Endometrial microvascular endothelial cells (primary cell): ENCODE results near the gene KITLG. TPM values are rescaled to one million over a fixed set of nuclear protein-coding genes. Genes with fewer than 3 reads are reported as not detected.
"Not testable (repeated sequence)": the region's sequence is repeated elsewhere in the genome, so short reads cannot be mapped to it uniquely, and the experiment has no call there.

Source experiments
- in situ Hi-C: cut with HindIII; loops from 2 replicates; pipeline ENCODE4 v1.10.0; 2017; ENCODE audit warnings: low sequenced_read_pairs, low pct_unique_long_range_greater_than_20kb; ENCODE audit errors: inconsistent ontology term
- total RNA-seq: library from RNA; depleted of rRNA; stranded (reverse); fragments of >200 nt; gene quantifications from one replicate; pipeline ENCODE4 v1.2.3, GENCODE V29; 2015; ENCODE audit errors: inconsistent ontology term

The KITLG gene
- total RNA-seq, 1 donor from 2014 or later: 52.3 TPM

DNA sequence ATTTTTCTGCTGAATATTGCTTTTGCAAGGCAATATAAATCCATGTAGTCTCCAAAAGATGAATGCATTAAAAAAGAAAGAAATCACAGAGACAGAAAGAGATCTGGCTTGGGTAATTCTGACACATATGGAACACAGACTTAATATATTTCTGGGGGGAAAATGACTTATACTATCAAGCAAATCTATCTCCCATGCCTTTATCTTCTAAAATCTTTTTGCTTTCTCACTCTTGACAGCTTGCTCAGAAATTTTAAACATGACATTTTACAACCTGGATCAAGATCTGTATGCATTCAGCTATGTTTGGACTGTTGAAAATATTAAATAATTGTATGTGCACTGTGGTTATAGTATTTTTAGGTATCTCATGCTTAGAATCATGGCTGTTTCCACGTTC, 73.0 kb downstream of the KITLG start:
- in situ Hi-C loops: no loop called here

DNA sequence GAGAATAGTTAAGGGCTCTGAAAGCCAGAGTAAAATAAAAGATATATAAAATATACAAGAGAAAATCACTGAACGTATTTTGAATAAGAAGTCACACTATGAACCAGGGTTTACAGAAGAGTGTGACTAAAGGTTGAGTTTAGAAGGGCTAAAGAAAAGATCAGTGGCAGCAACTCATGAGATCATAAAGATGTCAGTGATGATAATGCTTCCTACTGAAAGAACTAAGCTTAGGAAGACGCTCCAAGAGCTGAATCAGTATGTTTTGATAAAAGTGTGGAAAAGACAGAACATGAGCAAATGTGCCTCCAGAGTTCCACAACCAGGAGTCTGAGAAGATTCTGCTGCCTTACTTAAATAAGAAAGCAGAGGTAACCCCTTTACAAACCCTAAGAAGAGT, 74.6 kb downstream of the KITLG start:
- in situ Hi-C loops: no loop called here

DNA sequence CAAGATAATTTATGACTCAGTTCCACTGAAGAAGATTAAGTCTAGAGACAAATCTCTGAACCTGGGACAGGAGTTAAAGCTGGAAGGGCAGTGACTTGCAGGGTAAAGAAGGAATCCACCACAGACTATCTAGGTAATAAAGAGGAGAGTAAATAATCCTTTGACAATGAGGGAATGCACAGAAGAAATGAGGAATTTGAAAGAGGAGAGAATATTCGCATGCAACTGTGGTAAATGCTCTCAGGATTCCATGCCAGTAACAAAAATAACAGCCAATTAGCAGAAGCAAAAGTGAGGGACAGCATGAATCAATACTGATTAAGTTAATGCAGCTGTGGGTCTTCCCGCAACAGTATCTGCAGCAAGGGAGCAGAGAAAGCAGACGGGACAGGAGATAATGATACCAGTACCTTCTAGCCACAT, 77.0 kb downstream of the KITLG start:
- in situ Hi-C loops: no loop called here

DNA sequence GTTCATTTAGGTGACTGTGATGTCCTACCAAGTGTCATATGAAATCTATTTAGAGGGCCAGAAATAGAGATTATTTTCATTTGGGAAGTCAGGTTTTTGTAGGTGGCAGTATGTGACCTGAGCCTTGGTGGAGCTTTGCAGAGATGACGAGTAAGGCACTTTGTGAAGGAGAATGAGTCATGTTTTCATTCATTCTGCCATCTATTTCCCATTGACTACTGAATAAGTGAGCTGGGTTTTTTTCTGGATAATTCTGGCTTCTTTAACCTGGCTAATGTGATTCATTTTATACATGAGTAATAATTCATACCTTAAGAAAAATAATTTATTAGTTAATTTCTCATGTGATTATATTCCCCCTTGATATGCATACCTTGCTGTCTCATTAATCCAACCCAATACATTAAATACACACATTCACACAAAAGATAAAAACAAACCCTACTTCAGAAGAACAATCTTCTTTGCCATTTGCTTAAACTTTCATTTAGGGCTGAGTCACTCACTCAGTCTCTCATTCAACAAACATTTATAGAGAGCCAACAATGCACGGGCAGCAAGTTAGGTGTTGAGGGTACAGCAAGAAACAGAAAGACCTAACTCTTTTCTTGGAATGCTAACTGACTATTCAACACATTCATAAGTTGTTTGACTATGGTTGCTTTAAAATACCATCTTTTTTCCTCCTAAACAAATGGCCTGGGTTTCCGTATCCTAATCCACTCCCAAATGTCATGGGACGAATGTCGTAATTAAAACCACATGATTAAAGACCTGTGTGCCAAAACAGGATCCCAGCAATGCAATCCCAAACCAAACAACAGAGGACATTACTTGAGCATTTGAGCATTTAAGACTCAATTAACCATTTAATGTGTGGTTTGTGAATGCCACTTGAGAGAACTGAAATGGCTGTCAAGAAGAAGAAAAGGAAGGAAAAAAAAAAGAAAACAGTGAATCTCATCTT, 78.0 kb downstream of the KITLG start:
- in situ Hi-C loops: no loop called here

DNA sequence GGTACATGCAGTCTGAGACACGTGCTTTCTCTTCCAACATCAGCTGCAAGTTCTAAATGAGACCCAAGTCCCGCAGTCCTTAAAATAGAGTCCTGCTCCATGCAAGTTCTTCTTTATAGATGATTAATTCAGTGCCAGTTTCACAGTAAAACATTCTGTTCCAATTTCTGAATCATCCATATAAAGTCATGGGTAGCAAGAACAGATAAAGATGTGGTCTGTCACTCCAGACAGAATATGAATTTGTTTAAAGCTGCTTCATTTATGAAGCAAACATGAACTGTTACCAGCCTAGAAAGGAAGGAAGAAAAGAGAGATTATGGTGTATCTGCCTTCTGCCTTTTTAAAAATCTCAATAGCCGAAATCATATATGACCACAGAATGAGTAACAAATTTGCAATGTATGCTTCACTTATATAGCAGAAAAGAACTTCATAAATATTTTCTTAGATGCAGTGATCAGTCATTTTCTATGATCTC, 83.3 kb downstream of the KITLG start:
- in situ Hi-C loops: no loop called here

DNA sequence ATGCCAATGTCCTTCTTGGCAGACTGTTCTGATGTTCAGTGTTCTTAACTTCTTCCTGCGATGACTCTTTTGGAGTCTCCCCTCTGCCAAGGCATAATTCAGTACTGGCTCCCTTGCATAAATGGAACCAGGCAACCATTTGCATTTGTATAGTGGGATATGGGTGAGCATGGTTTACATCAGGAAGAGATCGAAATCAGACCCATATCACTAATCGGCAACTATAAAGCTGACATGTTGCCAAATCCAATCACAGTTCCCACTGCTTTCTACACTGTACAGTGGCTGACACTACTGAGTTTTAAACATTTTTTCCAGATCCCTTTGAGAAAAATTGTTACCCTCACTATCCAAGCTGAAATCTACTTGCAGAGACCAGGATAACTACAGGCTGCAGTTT, 83.8 kb downstream of the KITLG start:
- in situ Hi-C loops: no loop called here

DNA sequence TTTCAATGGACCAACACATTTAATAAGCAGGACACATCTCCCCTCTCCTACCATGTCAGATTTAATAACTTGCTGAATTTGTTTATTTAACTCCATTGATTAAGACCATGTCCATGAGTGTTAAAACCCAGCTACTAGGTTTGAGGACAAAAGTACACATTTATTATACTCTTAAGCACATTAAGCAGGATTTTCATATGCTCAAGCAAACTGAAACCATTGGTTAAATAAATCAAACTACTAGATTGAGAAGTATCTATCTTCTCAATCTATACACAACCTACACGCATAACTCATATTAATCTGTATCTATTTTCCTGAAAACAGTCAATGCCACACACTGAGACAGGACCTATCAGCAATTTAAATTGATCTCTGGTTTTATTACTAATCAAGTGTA, 85.2 kb downstream of the KITLG start:
- in situ Hi-C loops: no loop called here

DNA sequence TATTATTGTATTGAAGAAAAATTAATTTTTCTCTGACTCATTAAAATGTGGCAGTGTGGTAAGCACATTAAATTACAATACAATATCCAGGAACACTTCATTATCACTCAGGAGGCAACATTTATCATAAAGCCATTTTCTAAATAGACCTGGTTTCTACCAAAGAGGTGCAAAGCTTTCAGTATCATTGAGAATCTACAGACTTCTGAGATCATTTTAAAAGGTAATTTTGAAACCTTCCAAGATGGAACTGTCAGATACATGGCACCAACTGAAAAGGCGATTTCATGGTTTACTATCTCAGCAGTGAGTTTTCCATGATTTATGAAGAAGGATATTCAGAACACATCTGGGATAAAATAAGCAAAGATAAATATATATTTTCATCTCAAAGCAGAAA, 85.8 kb downstream of the KITLG start:
- in situ Hi-C loops: no loop called here

DNA sequence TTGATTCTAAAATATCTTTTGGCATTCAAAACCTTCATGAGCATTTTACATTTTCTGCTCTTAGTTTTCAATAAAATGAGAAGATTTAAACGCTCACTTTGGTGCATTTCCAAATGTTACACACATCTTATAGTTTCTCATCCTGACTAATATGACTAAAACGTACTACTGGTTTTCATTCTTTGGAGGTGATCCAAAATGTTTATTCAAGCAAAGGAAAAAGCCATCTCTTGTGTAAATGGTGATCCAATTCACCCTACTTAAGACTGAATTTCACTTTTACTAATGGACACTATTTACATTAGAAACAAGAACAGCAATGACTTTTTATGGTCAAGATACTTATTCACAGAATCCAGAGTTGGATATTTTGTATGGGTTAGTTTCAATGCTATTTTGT, 86.6 kb downstream of the KITLG start:
- in situ Hi-C loops: no loop called here

DNA sequence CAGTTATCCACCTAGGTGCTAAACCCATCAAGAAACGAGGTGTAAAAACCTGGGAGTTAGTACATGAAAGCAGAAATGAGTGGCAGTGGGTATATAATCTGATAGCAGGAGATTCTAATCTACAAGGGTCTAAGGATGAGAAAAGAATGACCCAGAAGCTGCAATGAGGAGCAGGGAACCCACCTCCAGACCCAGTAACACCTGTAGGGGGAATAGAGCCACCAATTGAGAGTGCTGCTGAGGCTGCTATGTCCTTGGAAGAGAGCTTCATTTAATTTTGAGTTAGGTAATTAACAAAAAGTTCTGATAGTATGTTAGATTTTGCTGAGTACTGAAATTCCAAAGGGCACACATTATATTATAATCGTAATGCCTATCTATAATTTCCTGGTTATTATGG, 89.8 kb downstream of the KITLG start:
- in situ Hi-C loops: no loop called here

DNA sequence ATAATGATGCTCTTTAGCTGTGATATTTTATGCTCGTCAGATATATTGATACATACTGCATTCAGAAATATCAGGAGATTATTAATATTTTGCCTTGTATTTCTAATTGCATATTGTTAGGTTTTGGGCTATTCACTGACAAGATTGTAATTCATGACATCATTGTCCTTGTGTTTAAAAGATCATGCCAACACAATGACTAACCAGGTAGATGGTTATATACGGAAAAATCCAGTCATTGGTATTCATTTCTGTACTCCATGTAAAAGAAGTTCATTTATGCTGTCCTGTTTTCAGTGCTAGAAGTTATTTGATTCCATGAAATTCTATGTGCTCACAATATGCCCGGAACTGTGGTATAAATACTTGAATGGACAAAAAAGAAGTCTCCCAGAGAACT, 107.5 kb downstream of the KITLG start:
- in situ Hi-C loops: no loop called here

DNA sequence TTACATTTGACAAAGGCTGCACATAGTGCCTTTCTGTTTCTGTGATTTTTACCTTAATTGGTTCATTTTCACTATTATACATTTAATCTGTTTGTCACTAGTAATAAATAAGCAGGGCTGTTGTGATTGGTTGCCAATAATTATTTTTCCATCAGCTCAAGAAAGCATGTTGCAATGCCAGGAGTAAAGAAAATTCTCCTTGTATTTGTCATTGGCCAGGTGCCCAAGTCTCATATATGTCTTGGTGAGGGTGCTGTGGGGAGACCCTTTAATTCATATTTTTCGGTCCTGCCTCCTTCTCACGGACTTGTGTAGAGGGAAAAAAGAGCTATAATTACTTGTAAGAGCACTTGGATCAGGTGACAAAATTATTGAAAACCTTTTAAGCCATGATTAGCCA, 108.0 kb downstream of the KITLG start:
- in situ Hi-C loops: no loop called here

DNA sequence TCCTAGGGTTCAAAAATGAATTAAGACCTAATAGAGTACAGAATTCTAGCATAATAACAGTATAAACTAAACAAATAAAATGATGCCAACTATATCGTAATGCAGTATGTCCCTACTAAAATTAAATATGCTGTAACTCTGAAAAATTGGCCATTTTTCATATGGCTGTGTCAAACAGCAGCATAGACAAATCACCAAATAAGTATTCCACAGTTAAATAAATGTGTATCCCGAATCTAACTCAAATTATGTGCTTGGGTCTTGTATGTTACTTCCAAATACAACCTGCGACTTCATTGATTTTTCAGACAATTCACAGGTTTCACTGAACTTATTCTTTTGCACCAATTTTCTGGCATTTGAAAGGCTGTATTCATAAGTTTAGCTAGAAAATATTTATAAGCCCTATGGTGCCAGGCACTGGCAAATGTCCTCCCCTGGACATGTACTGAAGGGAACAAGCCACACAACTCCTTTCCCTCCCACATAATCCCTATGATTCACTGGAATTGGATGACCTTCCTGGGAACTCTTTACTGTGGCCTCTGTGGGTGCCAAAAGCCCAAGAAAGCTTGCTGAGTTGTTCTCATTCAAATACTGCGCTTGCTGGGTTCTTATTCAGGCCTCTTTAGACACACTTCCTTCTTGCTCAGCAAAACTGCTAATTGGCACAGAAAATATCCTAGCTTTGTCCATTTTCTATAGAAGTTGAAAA, 108.8 kb downstream of the KITLG start:
- in situ Hi-C loops: no loop called here

DNA sequence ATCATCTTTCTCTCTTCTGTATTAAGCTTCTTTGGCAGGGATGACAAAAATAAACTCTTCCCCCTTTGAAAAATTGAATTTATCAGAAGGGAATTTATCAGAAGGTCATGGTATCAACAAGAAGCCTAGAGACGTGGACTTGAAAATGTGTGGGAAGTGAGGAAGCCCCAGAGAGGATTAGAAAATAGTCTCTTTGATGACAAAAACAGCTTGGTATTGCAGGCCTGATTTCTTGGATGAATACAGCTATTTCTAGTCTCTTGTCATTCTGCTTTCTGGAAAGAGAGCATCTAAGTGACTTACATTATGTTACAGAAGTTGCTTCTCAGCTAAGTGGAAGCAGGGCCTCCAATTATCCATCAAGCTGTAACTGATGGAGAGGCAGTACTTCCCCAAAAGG, 111.1 kb downstream of the KITLG start:
- in situ Hi-C loops: no loop called here

DNA sequence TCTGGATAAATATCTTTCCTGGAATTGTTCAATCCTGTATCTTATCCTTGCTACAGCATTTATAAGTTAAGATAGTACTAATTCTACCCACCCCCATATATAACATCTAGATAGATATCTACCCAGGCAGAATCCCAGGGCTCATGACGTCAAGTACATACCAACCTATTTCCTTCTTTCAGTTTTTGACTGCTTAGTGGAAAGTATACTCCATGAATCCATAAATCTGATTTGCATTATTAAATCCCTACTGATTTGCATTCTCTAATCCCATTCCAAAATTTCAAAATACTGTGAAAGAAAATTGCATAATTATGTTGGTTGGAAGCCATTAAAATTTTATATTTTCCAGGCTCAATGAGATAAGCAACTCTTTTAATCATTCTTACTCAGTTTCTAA, 111.7 kb downstream of the KITLG start:
- in situ Hi-C loops: no loop called here

DNA sequence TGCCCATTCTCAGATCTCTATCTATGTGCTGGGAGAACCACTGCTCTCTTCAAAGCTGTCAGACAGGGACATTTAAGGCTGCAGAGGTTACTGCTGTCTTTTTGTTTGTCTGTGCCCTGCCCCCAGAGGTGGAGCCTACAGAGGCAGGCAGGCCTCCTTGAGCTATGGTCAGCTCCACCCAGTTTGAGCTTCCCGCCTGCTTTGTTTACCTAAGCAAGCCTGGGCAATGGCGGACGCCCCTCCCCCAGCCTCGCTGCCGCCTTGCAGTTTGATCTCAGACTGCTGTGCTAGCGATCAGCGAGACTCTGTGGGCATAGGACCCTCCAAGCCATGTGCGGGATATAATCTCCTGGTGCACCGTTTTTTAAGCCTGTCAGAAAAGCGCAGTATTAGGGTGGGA, 113.6 kb downstream of the KITLG start:
- in situ Hi-C loops: not testable (repeated sequence)

DNA sequence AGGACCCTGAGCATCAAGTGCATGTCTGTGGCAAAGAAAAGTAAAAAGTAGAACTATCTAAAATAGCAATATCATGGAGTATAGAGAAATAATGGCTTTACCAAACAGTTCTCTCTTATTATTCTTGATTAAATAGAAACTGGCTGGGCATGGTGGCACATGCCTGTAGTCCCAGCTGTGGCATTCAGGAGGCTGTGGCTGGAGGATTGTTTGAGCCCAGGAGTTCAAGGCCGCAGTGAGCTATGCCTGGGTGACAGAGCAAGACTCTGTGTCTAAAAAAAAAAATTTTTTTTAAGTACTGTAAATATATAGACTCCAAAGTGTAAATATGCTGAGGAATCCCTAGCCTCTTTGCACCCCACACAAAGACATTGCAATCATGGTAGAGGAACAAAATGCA, 121.9 kb downstream of the KITLG start:
- in situ Hi-C loops: no loop called here

DNA sequence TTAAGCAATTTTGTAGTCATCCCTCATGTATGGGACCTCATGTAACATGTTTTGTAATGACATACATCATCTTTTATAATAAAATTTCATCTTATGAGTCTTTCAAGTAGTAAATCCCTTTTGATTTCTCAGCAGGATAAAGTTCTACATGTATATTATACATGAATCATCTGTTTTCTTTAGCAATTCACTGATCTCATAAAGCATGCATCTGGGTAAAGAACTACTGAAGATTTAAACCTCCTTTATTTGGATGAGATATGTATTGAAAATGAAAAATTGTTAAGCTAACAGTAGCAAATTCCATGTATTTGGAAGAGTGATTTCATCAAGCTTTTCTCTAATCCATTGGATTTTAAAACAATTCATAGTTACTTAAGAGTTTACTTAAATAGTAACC, 126.9 kb downstream of the KITLG start:
- in situ Hi-C loops: no loop called here

DNA sequence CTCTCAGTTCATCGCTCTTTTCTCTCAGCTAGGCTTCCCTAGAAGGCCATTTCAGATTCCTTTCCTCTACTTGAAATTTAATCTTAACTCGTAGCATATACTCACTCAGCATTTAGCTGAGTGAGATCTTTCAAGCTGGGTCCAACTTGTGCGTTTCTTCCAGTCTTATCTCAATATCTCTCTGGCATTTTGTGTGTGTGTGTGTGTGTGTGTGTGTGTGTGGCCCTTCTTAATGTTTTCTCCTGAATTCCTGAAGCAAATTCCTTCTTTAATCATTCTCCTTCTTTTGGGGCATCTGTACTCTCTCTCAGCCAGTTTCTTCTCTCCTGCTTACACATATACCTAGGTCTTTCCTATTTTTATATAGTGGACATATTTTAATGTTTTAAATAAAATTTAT, 129.1 kb downstream of the KITLG start:
- in situ Hi-C loops: no loop called here

DNA sequence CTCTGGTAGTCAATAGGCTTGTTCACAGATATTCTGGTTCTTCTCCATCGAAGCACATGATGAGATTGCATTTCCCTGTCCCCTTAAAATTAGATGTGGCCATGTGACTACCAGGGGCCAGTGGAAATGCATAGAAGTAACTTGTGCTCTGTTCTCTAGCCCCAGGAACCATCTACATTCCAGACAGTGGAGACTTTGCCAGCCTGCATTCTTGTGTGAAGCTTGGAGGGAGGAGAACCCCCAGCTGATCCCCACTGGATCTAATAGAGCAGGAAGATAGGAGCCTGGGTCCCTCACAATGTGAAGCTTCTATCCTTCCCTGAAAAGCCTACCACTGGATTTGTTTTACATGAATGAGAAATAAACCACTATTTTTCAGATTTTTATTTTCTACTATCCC, 130.1 kb downstream of the KITLG start:
- in situ Hi-C loops: no loop called here
